GM12865 (cell line): ENCODE results near the gene MECR.
"Not testable (repeated sequence)": the region's sequence is repeated elsewhere in the genome, so short reads cannot be mapped to it uniquely, and the experiment has no call there.

Experiments used
- DNase-seq: peaks from one replicate; pipeline ENCODE4 v3.0.0; 2010; ENCODE audit warnings: low read depth
- H3K4me3 ChIP-seq: 2 replicates; pipeline ENCODE4 v1.5.1; 2011; ENCODE audit warnings: mild to moderate bottlenecking, low read depth, low read length, control low read depth
- CTCF ChIP-seq: IDR thresholded peaks from 2 replicates; pipeline ENCODE4 v1.5.1; 2011; ENCODE audit warnings: low read length, control low read depth, low read depth, inconsistent platforms; ENCODE audit not compliant: insufficient read depth; ENCODE audit errors: missing control alignments

Gene MECR

GRCh38 chr1:29162476-29163138 is 68.1 kb downstream of the MECR start:
- no peak for DNase-seq
- no peak for TF ChIP-seq CTCF
- no peak overlapping the region for H3K4me3 ChIP-seq

DNA sequence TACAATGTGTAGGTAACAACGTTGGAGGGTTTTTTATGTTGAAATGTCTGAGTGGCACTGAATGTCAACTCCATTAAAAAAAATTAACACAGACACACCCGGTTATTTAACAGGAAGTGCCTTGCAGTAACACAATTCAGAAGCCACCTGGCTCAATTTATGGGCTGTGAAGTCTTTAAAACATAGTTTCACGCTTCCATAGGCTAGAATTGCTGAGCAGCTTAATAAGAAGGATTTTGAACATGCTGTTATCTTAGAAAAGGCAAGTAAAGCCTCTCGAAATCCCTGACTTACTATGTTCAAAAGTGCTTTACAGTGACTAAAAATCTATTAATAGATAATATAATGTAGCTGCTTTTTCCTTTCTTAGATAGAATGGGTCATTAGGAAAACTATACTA is 68.7 kb downstream of the MECR start:
- TF ChIP-seq CTCF, result no peak
- no peak overlapping the region for H3K4me3 ChIP-seq
- DNase-seq, result no peak

DNA sequence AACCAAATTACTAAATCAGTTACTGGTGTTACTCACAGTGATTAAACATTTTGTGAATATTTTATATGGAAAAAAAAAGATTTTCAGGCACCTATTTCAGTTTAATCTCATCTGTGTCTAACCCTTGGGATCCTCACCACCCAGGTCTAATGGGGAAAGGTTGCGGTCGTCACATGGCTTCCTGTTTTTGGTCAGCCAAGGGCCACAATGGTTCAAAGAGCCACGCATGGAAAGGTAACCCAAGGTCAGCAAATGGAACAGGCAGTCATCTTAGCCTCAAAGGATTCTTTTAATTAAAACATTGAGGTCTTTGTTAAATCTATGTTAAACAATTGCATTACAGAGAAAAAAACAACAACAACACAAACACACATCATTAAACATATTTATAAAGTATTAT is 71.0 kb downstream of the MECR start:
- no peak for TF ChIP-seq CTCF
- no peak for DNase-seq

DNA sequence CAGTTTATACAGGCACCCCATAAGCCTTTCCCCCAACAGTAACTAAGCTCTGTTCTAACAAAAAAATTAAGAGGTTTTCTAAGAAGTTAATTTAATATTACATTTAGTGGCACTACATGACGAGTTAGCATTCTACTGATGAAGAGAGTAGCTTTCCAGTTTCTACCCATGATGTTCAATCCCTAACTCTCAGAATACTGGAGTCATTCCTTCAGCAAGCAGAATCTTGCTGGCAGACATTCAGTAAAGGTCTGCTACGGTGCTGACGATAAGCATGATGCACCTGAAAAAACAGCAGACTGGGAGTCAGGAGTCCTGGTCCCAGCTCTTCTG is 73.5 kb downstream of the MECR start:
- DNase-seq, result no peak
- no peak overlapping the region for H3K4me3 ChIP-seq
- no peak for TF ChIP-seq CTCF

More for the DNA sequence above, 71.0 kb downstream of the MECR start:
- no peak overlapping the region for H3K4me3 ChIP-seq

GRCh38 chr1:29156543-29157268 is 74.0 kb downstream of the MECR start:
- no peak overlapping the region for H3K4me3 ChIP-seq
- no peak for DNase-seq
- no peak for TF ChIP-seq CTCF

- no peak for DNase-seq
- no peak overlapping the region for H3K4me3 ChIP-seq
- TF ChIP-seq CTCF, result no peak
These were observed 78.5 kb downstream of the MECR start for GRCh38 chr1:29152046-29152805.

- DNase-seq, H3K4me3 ChIP-seq: not testable (repeated sequence)
These were observed 80.4 kb downstream of the MECR start for GRCh38 chr1:29150346-29150745.
